ENCODE measurements around the gene TCHP.
"Not testable (repeated sequence)": the region's sequence is repeated elsewhere in the genome, so short reads cannot be mapped to it uniquely, and the experiment has no call there.

TCHP gene

DNA sequence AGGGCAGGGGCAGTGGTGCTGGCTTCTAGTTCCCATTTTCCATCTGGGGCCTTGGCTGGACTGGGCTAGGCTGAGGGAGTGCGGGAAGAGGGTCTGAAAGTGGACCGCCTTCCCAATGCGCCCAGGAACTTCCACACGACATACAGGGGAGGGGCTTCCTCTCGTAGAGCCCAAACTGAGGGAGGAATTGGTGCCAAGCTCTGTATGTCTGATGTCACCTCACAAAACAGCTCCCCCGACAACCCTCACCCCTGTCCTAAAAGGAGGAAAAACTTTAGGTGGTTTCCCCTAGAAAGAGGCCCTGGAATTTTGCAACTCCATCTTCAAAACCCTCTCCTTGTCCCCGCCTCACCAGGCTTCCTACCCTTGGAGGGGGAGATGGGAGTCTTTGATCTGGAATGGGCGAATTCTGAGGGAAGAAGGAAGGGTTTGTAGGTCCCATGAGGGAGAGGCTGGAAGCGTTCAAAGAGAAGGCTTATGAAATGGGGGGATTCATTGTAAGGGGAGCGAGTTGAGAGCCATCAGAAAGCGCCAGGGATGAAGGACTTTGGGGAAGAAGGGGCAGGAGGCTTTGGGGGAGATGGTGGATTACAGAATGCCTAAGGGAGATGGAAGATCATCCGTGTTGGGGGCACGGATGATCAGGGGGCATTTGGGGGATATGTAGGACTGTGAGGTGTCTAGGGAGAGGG lies 20.6 kb upstream of the TCHP start:
- no peak for FAIRE-seq
- peak; percentile 6 for DNase-seq (ENCODE audit: low spot score)

DNA sequence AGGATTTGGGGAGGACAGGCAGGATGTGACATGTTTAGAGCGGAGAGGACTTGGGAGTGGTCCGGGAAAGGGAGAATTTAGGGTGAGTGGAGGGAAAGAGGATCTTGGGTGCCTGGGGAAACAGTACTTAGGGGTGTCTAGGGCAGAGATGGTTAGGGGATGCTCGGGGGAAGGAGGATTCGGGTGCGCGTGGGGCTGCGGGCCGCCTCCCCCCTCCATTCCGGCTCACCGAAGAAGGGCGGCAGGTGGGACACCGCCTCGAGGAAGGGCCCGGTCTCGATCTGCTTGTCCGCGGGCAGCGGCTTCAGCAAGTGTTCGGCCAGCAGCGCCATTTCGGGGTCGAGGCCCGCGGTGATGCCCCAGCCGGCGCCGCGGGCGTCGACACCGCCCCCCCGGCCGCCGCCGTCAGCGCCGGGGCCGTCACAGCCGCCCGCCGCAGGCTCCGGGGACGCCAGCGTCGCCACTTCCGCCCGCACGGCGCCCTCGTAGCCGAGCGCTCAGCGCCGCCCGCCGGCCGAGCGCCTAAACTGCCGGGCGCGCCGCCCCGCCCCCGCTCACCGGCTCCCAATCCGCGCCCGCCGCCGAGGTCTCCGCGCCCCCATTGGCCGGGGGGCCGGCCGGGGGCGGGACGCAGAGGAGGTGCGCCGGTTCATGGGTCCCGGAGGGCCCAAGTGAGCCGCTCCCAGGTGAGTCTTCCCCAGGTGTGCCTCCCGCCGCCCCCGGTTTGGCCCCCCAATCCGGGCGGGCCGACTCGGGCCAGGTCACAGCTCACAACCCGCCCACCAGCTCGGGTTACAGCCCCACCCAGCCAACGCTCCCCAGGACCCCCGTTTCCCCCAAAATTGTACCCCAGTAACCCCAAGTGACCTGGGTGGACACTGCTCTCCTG lies 19.8 kb upstream of the TCHP start, which contains the start of gene GLTP:
TSS of gene GLTP (minus strand) at position 499 of the 889 bp plus-strand sequence. CDS start at position 332, 167 bp downstream.
- DNase-seq (ENCODE audit: low spot score) (peak; percentile 93), FAIRE-seq (no peak)

DNA sequence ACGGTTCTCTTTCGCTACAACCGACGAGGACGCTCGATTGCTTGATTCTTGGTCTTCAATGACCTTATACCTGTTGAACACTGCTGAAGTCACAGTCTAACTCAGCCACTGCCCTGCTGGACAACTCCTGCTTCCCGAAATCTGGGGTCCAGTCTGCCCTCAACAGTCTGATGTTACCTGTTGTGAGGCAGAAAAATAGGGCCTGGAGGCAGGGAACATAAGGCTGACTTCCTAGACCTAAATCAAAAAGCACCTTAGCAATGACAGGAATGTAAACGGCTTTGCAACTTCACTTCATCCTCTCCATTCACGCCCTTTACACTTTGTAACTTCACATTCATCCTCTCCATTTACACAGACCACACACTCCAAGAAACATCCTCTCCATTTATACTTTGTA lies 19.1 kb upstream of the TCHP start:
- no peak for DNase-seq (ENCODE audit: low spot score)
- FAIRE-seq, result no peak

- no peak for DNase-seq (ENCODE audit: low spot score)
- no peak for FAIRE-seq
These were observed 18.3 kb upstream of the TCHP start for GRCh38 chr12:109881752-109882151.

DNA sequence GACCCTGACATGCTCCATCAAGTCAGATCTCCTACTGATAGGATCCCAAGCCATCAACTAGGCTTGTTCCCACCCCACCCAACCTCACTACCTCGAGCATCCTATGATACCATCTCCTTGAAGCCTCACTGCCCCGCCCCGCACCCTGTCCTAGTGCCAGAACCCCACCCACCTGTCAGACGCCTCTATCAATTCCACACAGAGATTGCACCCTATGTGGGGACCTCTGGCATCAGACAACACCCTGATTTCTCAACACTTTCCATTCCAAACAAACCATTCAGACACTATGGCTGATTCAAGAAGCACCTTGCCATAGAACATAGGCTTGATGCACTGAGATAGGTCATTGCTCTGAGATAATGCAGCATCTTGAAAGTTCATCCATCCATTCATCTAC lies 16.6 kb upstream of the TCHP start:
- FAIRE-seq, result no peak

DNA sequence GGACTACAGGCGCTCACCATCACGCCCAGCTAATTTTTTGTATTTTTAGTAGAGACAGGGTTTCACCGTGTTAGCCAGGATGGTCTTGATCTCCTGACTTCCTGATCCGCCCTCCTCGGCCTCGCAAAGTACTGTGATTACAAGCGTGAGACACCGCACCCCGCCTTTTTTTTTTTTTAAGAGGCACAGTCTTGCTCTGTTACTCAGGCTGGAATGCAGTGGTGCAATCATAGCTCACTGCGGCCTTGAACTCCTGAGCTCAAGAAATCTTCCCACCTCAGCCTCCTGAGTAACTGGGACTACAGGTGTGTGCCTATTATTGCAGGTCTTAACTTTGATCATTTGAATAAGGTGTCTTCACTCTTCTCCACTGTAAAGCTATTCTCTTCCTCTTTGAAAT lies 14.5 kb upstream of the TCHP start:
- FAIRE-seq, result no peak
- no peak for DNase-seq (ENCODE audit: low spot score)

More for the DNA sequence above, 16.6 kb upstream of the TCHP start:
- DNase-seq (ENCODE audit: low spot score), result no peak

- DNase-seq (ENCODE audit: low spot score) (peak; percentile 52), FAIRE-seq (no peak)
These were observed 11.7 kb upstream of the TCHP start for GRCh38 chr12:109888179-109889020.

GRCh38 chr12:109890620-109891170 lies 9.4 kb upstream of the TCHP start:
- FAIRE-seq, result no peak
- DNase-seq (ENCODE audit: low spot score), result no peak

DNA sequence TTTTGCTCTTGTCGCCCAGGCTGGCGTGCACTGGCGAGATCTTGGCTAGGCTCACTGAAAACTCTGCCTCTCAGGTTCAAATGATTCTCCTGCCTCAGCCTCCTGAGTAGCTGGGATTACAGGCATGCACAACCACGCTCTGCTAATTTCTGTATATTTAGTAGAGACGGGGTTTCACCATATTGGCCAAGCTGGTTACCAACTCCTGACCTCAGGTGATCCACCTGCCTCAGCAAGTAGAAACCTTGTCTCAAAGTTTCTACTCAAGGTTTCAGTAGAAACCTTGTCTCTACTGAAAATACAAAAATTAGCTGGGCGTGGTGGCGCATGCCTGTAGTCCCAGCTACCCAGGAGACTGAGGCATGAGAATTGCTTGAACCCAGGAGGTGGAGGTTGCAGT lies 8.3 kb upstream of the TCHP start:
- not testable (repeated sequence) for FAIRE-seq; DNase-seq (ENCODE audit: low spot score)

DNA sequence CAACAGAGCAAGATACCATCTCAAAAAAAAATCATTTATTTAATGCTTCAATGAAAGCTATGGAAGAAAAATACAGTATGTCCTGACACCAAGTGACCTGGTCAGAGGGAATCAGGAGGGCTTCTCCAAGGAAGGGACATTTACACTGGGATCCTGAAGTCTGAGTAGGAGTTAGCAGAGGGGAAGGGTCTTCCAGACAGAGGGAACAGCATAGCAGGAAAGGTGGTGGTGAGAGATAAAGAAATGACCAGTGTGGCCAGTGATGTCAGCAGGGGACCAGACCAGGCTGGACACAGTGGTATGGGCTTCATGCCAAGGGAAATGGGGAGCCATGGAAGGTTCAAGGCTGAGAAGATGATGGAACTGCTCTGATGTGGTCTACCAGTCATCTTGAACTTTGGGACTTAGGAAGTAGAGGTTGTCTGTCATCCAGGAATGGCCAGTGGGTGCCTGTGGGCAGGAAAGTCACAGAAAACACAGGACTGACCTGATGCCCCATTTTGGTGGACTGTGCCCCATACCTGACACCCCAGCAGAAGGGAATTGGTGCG lies 7.8 kb upstream of the TCHP start:
- DNase-seq (ENCODE audit: low spot score) (no peak), FAIRE-seq (no peak)

- FAIRE-seq (no peak), DNase-seq (ENCODE audit: low spot score) (no peak)
These were observed 7.3 kb upstream of the TCHP start for GRCh38 chr12:109892748-109893147.

DNA sequence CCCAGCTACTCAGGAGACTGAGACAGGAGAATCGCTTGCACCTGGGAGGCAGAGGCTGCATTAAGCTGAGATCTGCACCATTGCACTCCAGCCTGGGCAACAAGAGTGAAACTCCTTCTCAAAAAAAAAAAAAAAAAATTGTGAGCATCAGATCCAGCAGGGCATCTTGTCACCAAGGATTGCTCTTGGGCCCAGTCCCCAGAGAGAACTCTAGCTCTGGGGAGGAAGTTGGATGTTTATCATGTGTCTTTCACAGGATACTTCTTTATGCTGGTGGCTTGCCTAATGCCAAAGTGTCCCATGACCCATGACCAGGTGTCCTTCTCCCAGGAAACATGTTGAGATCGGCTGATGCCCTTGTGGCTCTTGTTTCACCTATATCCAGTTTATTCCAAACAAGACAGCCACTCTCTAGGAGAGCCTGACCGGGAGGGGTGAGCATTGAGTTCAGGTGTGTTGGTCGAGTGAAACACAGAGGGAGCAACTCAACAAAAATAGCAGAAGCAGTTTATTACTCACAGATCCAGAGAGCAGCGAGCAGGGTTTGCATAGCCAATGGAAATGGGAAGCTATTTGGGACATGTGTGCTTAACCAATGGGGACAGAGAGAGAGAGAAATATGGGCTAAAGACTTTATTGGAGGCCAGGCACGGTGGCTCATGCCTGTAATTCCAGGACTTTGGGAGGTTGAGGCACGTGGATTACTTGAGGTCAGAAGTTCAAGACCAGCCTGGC lies 6.6 kb upstream of the TCHP start:
- no peak for DNase-seq (ENCODE audit: low spot score)
- FAIRE-seq, result no peak

DNA sequence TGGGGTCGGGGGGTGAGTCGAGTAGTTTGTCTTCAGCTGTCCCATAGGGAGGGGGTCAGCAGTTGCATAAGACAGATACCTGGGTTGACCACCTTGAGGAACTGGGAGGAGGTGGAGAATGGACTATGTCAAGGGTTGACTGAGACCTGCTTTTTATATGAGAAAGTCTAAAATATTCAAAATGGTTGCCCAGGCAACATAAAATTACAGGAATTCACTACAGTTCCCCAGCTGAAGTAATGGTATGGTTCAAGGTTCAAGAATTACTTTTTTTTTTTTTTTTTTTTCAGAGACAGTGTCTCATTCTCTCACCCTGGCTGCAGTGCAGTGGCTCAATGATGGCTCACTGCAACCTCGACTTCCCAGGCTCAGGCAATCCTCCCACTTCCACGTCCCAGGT lies 5.1 kb upstream of the TCHP start:
- no peak for DNase-seq (ENCODE audit: low spot score)

GRCh38 chr12:109896188-109896587 lies 3.9 kb upstream of the TCHP start:
- FAIRE-seq, result no peak
- DNase-seq (ENCODE audit: low spot score), result no peak

More for the DNA sequence above, 5.1 kb upstream of the TCHP start:
- no peak for FAIRE-seq

DNA sequence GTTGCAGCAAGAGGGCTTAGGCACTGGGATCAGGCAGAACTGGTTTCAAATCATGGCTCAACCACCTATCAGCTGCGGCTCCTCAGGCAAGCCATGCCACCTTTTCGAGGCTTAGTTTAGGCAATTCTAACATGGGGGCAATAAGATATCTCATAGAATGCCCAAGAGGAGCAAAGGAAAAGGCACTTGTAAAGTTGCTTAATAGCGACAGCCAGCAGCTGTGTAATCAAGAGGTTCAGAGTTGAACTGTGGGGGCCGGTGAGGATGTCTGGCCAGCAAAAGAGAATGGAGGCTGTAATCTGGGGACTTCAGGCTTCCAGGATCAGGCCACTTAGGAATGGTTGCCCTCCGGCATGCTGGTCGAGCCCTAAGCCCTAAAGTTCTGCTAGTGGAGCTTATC lies 3.0 kb upstream of the TCHP start:
- FAIRE-seq (no peak), DNase-seq (ENCODE audit: low spot score) (no peak)

DNA sequence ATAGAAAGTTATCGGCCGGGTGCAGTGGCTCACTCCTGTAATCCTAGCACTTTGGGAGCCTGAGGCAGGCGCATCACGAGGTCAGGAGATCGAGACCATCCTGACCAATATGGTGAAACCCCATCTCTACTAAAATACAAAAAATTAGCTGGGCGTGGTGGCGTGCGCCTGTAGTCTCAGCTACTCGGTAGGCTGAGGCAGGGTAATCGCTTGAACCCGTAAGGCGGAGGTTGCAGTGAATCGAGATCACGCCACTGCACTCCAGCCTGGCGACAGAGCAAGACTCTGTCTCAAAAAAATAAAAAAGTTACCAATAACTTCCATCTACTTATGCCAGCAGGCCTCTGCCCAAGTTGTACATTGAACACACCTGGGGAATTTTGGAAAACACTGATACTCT lies 729 bp upstream of the TCHP start:
- DNase-seq (ENCODE audit: low spot score); FAIRE-seq: not testable (repeated sequence)

GRCh38 chr12:109900752-109901580 lies 892 bp downstream of the TCHP start:
- FAIRE-seq, result no peak
- peak; percentile 7 for DNase-seq (ENCODE audit: low spot score)

DNA sequence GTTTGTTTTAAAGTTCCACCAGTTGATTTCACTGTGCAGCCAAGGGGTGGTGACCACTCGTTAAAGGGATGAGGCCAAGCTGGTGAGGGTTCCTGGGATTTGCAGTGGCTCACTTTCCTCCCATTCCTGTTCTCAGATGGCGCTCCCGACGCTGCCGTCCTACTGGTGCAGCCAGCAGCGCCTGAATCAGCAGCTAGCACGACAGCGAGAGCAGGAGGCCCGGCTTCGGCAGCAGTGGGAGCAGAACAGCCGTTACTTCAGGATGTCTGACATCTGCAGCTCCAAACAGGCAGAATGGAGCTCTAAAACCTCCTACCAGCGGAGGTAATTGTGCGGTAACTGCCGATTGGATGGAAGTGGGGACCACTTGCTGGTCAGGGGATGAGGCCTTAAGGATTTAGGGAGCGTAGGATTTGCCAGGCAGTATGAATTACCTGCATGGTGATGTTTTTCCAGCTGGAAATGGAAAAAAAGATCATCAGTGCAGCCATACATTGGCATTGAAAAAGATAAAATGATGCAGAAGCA lies 2.9 kb downstream of the TCHP start:
- FAIRE-seq (no peak), DNase-seq (ENCODE audit: low spot score) (no peak)

DNA sequence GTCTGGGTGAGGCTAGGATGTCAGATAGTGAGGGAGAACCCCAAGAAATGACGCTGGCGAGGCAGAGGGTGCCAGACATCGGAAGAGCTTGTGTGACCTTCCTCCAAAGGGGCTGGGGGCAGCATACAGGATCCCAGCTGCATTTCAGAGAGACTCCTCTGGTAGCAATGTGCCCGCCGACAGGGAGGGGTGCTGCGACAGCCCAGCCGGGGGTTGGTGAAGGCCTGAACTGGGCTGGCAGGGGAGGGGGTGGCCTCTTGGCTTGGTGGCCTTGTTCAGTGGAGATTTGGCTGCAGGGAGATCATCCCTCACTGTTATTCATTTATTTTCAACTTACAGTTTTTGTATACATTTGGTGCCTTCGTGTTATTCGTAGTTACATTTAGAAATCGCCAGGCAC lies 5.2 kb downstream of the TCHP start:
- FAIRE-seq, result no peak
- DNase-seq (ENCODE audit: low spot score), result no peak
